ENCODE measurements around the gene EXOC4.
"Not testable (repeated sequence)": the region's sequence is repeated elsewhere in the genome, so short reads cannot be mapped to it uniquely, and the experiment has no call there.

Gene EXOC4

GRCh38 chr7:134058980-134059379, 806.1 kb downstream of the EXOC4 start:
- no peak for DNase-seq

DNA sequence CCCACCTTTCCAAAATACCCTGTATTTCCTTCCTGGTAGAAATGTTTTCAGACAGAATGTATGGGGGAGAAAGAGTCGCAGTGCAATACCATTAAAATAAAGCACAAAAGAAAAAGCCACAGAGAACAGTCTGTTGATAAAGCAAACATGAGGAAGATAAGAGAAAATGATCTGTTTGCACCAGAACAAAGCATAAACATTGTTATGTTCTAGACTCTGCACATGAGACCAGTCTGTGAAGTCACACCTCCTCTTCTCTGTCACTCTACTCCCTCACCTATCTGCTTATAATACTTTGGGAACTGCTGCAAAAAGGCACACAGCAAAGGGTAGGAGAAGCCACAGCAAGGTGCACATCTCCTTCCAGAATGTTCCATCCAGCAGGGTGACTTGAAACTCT, 807.0 kb downstream of the EXOC4 start:
- DNase-seq: no peak

- no peak for DNase-seq
Measured at GRCh38 chr7:134060874-134061273, 808.0 kb downstream of the EXOC4 start.

DNA sequence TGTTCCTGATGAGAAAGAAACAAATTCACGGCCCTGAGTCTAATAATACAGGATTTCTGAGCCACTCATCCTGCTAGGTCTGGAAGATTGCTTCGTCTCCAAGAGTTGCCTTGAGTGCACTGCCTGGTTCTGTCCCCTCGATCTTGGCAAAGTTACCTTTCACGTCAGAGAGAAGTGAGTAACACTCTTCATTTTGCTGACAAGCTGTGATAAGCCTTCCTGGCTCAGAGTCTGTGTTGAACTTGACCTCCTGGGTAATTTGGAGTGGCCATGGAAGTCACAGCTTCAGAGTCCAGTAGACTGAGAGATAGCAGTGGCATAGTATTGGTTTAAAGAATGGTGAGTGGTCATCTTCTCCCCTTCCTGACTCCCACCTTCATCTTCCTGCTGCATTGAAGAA, 809.6 kb downstream of the EXOC4 start:
- no peak for DNase-seq

GRCh38 chr7:134065415-134065814, 812.5 kb downstream of the EXOC4 start:
- DNase-seq: no peak

GRCh38 chr7:134067164-134067563, 814.3 kb downstream of the EXOC4 start:
- no peak for DNase-seq

DNA sequence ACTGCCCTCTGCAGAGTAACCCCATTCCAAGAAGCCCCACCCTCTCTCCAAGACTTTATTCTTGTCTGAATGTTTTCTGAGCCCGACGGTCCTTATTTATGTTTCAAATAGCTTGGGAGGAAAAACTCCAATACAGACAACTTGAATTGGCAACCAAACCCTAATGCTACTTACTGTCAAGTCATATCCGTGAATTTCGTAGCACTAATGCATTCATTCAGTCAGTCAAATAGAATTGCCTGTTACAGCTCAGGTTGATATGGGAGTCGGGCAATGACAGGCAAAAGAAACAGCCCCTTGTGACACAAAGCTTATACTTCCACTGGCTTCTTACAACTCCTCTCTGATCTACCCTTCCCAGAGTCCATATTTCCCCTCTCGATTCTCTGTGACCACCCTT, 815.8 kb downstream of the EXOC4 start:
- DNase-seq: no peak

- DNase-seq: no peak
Measured at GRCh38 chr7:134069187-134069586, 816.3 kb downstream of the EXOC4 start.

DNA sequence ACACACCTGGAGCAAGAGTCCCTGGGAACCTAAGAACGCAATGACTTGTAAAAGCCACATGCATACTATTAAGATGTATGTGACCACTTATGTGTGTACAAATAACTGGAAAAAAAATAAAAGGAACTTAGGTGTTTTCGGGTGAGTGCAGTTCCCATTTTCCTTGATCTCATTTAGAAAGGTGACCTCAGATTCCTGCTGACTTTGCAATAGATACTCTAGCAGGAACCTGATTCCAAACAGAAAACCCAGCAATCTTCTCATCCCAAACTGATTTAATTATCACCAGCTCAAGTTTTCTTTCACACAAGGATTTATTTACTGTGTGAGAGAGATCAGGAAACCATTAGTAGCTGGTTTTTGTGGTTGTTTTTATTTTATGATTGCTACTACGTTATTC, 817.8 kb downstream of the EXOC4 start:
- DNase-seq: no peak

- DNase-seq: no peak
Measured at GRCh38 chr7:134071355-134072331, 818.8 kb downstream of the EXOC4 start.

GRCh38 chr7:134073276-134073675, 820.4 kb downstream of the EXOC4 start:
- no peak for DNase-seq

DNA sequence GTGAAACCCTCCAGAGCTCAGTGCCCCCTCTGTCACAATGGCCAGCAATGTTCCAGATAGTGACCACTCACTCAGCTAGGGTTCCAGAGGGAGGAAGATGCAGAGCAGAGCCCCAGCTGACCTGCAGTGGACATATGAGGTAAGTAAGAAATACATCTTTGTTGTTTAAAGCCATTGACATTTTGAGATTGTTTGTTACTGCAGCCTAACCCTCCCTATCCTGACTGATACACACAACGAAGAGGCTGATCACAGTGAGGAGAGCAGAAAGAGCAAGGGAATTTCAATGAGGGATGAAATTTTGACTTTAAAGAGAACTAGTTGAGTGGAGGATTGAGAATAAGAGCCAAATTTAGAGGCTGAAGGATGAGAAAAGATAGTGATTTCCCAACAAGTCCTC, 822.9 kb downstream of the EXOC4 start:
- no peak for DNase-seq

DNA sequence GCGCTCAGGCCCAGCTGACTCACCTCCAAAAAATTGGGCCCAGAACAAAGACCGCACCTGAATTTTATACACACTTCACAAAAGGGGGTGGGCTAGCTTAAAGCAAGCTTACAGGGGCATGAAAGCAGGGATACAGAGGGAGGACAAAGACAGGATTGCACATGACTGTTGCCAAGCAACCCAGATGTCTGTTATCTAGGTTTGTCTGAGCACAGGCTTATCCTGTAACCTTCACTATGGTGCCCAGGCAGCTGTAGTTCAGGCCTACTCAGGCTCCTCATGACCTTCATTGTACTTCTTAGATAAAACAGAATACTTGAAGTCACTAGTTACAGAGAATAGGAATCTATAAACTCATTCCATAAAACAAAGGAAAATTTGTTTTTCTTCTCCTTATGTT, 824.7 kb downstream of the EXOC4 start:
- DNase-seq: not testable (repeated sequence)

GRCh38 chr7:134078991-134079390, 826.1 kb downstream of the EXOC4 start:
- no peak for DNase-seq

- DNase-seq: no peak
Measured at GRCh38 chr7:134081695-134082094, 828.8 kb downstream of the EXOC4 start.

DNA sequence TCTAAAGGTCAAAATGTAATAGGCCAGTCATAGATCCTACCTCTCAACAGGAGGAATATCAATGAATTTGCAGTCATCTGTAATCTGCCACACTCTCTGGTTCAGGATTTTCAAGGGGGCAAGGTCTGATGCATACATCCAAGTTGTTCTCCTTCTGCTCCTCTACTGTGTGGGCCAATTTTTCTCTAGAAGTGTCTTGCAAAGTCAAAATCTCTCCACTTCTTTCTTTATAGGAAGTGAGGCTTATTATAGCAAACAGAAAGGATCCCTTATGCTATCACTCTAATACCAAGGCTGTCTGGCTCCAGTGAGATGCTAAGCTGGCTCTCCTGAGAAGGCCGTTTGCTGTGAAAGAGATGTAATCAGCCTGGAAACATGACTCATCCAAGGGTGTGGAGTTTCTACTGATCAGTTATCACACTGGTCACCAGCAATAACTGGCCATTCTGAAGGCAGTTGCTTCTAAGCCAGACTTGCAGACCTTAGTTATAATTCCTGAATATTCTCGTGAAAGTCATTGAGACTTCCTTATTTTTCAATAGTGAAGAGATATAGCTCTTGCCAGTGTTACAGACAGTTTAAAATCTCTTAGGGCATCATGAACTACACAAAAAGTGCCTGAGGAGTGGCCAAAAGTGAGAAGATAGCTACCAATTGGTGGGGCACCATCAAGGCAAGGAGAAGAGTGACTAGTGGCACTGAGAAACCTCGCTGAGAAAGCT, 831.0 kb downstream of the EXOC4 start:
- DNase-seq: no peak

DNA sequence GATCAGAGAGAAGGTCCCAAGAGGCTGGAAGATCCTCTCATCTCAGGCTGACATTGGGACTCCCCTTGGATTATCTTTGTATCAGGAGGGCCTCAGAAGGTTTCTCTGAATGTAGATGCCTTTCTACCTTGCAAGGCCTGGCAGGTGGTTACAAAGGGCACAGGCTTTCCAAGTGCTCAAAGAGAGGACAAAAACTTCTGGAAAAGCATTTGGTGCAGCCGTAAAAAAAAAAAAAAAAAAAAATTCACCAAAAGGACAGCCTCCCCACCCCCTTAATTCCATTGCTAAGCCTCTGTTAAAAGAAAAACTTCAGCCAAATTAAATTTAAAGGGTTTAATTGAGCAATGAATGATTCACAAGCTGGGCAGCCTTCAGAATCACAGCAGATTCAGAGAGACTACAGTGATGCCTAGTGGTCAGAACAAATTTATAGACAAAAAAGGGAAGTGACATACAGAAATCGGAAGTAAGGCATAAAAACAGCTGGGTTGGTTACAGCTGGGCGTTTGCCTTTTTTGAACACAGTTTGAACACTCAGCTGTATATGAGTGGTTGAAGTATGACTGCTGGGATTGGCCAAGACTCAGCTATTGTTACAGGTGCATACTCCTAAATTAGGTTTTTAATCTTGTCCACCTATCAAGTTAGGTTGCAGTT, 831.7 kb downstream of the EXOC4 start:
- DNase-seq: no peak

GRCh38 chr7:134085311-134085710, 832.4 kb downstream of the EXOC4 start:
- DNase-seq: no peak

- DNase-seq: no peak
Measured at GRCh38 chr7:134086998-134087735, 834.3 kb downstream of the EXOC4 start.

GRCh38 chr7:134088199-134088598, 835.3 kb downstream of the EXOC4 start:
- DNase-seq: no peak

DNA sequence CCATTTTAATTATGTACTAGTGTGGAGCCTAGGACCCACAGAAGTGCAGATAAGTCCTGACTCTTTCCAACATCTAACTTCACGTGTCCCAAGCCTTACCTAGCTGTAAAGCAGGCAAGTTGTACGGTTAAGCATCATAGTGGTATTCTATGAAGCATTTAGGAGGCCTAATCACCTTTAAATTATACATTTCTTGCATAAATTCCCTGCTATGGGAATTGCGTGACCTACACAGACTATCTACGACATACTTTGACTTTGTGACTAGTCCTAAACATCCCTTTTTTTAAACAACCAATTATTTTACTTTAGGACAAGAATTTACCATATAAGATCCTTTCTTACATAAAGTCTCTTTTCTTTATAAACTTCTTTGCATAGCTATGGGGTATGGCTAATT, 836.6 kb downstream of the EXOC4 start:
- DNase-seq: no peak

DNA sequence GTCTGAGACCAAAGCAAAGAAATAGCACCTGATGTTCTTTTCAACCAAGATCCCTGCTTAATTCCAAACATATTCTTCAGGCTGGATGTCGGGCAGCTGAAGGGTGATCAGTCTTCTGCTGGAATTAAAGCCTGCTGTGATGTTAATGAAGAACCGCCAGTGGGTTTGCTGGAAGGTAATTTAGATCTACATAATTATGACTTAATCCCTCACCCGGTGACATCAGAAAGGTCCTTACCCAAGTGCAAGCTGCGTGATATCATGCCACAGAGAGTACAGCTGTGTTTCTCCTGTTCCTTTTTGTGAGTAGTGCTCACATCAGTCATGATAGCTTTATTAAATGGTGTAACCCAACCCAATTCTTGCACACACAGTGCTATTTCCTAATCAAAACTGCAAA, 845.2 kb downstream of the EXOC4 start:
- DNase-seq: no peak

GRCh38 chr7:134101716-134102115, 848.8 kb downstream of the EXOC4 start:
- no peak for DNase-seq

All from SHP77 (cell line).